ENCODE results near the gene AIPL1. TPM values are rescaled to one million over a fixed set of nuclear protein-coding genes. Genes with fewer than 3 reads are reported as not detected.
"Not testable (repeated sequence)": the region's sequence is repeated elsewhere in the genome, so short reads cannot be mapped to it uniquely, and the experiment has no call there.

Gene AIPL1
- total and polyA plus RNA-seq, 2 donors (not counting 3 experiments of a cell fraction or from before 2014, with no cell fraction given) = not detected

DNA sequence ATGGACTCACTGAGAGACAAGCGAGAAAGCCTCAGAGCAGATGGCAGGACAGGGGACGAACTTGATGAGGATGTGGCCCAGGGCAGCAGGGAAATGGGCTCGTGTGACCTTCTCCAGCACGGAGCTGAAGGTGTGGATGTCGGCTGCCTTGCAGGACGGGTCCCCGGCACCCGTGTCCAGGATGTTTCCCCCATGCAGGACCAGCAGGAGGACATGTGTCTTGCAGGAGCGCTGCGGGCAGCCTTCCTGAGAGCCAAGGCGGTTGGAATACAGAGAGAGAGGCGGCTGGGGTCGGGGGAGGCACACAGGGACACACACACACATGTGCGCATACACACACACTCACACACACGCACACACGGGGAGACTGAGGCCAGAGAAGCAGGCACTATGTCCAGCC, 48.6 kb upstream of the AIPL1 start:
- no peak for TF ChIP-seq POLR2AphosphoS5 (IDR thresholded peaks at IDR 0.05; ENCODE audit: insufficient read depth, low read depth, low read length)
- TF ChIP-seq, protein P1, sequence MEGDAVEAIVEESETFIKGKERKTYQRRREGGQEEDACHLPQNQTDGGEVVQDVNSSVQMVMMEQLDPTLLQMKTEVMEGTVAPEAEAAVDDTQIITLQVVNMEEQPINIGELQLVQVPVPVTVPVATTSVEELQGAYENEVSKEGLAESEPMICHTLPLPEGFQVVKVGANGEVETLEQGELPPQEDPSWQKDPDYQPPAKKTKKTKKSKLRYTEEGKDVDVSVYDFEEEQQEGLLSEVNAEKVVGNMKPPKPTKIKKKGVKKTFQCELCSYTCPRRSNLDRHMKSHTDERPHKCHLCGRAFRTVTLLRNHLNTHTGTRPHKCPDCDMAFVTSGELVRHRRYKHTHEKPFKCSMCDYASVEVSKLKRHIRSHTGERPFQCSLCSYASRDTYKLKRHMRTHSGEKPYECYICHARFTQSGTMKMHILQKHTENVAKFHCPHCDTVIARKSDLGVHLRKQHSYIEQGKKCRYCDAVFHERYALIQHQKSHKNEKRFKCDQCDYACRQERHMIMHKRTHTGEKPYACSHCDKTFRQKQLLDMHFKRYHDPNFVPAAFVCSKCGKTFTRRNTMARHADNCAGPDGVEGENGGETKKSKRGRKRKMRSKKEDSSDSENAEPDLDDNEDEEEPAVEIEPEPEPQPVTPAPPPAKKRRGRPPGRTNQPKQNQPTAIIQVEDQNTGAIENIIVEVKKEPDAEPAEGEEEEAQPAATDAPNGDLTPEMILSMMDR (IDR thresholded peaks at IDR 0.05; ENCODE audit: extremely low read depth in 1 of 2, insufficient read depth in 1 of 2, low read depth in 1 of 2, low read length in 2 of 2) = no peak
- TF ChIP-seq, protein P2, sequence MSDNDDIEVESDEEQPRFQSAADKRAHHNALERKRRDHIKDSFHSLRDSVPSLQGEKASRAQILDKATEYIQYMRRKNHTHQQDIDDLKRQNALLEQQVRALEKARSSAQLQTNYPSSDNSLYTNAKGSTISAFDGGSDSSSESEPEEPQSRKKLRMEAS (IDR thresholded peaks at IDR 0.05; ENCODE audit: insufficient read depth, insufficient read length) = no peak
- no peak for FAIRE-seq
- CTCF ChIA-PET = interaction anchor here (1.3 to 4.8 kb wide), 2 partner anchors 11 to 12 kb away, joined by 3 to 37 read pairs; no protein-coding TSS in a partner anchor

DNA sequence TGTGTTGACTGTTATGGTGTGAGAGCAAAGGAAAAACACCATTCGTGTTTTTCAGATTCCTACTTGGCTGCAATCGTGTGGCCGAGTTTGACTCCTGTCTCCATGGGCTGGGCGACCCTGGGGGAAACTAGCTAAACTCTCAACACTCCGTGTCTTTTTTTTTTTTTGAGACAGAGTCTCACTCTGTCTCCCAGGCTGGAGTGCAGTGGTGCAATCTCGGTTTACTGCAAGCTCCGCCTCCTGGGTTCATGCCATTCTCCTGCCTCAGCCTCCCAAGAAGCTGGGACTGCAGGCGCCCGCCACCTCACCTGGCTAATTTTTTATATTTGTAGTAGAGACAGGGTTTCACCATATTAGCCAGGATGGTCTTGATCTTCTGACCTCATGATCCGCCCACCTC, 47.9 kb upstream of the AIPL1 start:
- DNase-seq (ENCODE audit: low read depth, low spot score); BruUV-seq (replicated peaks); H3K27me3 ChIP-seq (ENCODE audit: control insufficient read depth in 2 of 2, insufficient read depth in 2 of 2, low read length in 2 of 2); intact Hi-C loops (cut with micrococcal nuclease); H3K9me1 ChIP-seq (replicated peaks; ENCODE audit: control insufficient read depth, extremely low read depth, insufficient read depth, low read length); POLR2A ChIA-PET; H3K79me2 ChIP-seq (ENCODE audit: control insufficient read depth, insufficient read depth, low read length); FAIRE-seq; H3K9me3 ChIP-seq (replicated peaks; ENCODE audit: control insufficient read depth, insufficient read depth, low read length); H3K9ac ChIP-seq (replicated peaks; ENCODE audit: extremely low read depth, insufficient read depth, low read length); H3K36me3 ChIP-seq (ENCODE audit: control insufficient read depth in 2 of 2, extremely low read depth in 1 of 2, insufficient read depth in 2 of 2, low read length in 2 of 2); H3K4me3 ChIP-seq (replicated peaks in 1 of 3; ENCODE audit: insufficient read depth in 1 of 3, low read depth in 1 of 3, low read length in 3 of 3); H3K27ac ChIP-seq (ENCODE audit: insufficient read depth, low read depth, low read length); dilution Hi-C loops (cut with MboI; ENCODE audit: extremely low pct_ligation_motif_present, low sequenced_read_pairs); H3K4me2 ChIP-seq (ENCODE audit: insufficient read depth, low read length); H3K4me1 ChIP-seq (ENCODE audit: control insufficient read depth, extremely low read depth, insufficient read depth, low read length); H4K20me1 ChIP-seq (replicated peaks; ENCODE audit: control insufficient read depth, extremely low read depth, insufficient read depth, low read length); H2AFZ ChIP-seq (ENCODE audit: low read depth, low read length): not testable (repeated sequence)
- CTCF ChIA-PET = interaction anchor here (1.3 kb wide), 2 partner anchors 8 to 13 kb away, joined by 3 to 5 read pairs; no protein-coding TSS in a partner anchor

More for the DNA sequence above, 48.6 kb upstream of the AIPL1 start:
- no peaks in the 10 kb centered on the region for H3K27me3 ChIP-seq (ENCODE audit: control insufficient read depth in 2 of 2, insufficient read depth in 2 of 2, low read length in 2 of 2)
- H3K4me1 ChIP-seq (ENCODE audit: control insufficient read depth, extremely low read depth, insufficient read depth, low read length) = no peaks in the 10 kb centered on the region
- no peak overlapping the region for H3K9ac ChIP-seq (replicated peaks; ENCODE audit: extremely low read depth, insufficient read depth, low read length)
- no TSS peak for BruUV-seq (replicated peaks)
- dilution Hi-C loops (cut with MboI; ENCODE audit: extremely low pct_ligation_motif_present, low sequenced_read_pairs) (no loop called here), intact Hi-C loops (cut with micrococcal nuclease) (no loop called here)
- H3K79me2 ChIP-seq (ENCODE audit: control insufficient read depth, insufficient read depth, low read length) = no peaks in the 10 kb centered on the region
- H4K20me1 ChIP-seq (replicated peaks; ENCODE audit: control insufficient read depth, extremely low read depth, insufficient read depth, low read length) = no peaks in the 10 kb centered on the region
- no peak overlapping the region for H3K4me3 ChIP-seq (replicated peaks in 1 of 3; ENCODE audit: insufficient read depth in 1 of 3, low read depth in 1 of 3, low read length in 3 of 3)
- no peak overlapping the region for H2AFZ ChIP-seq (ENCODE audit: low read depth, low read length)
- H3K9me3 ChIP-seq (replicated peaks; ENCODE audit: control insufficient read depth, insufficient read depth, low read length) = no peaks in the 10 kb centered on the region
- no peaks in the 10 kb centered on the region for H3K9me1 ChIP-seq (replicated peaks; ENCODE audit: control insufficient read depth, extremely low read depth, insufficient read depth, low read length)
- no peak for DNase-seq (ENCODE audit: low read depth, low spot score)
- H3K4me2 ChIP-seq (ENCODE audit: insufficient read depth, low read length) = no peak overlapping the region
- no peak overlapping the region for H3K27ac ChIP-seq (ENCODE audit: insufficient read depth, low read depth, low read length)
- no peaks in the 10 kb centered on the region for H3K36me3 ChIP-seq (ENCODE audit: control insufficient read depth in 2 of 2, extremely low read depth in 1 of 2, insufficient read depth in 2 of 2, low read length in 2 of 2)
- POLR2A ChIA-PET = no interaction called here

Data from endothelial cell of umbilical vein (primary cell).